Sigmoid colon (tissue), 4 donors: ENCODE data around the gene EFCAB9.

Source experiments
- EP300 ChIP-seq, 4 donors: sonication (generic); formaldehyde crosslinking; IDR thresholded peaks; one replicate each; pipeline ENCODE4 v1.6.1; 2017; ENCODE audit warnings: antibody characterized with exemption in 4 of 4
- POLR2A ChIP-seq, 2 donors: fragments of 450-650 bp; IDR thresholded peaks; one replicate each; pipeline ENCODE4 v1.6.1; 2016; ENCODE audit warnings: antibody characterized with exemption in 2 of 2, mild to moderate bottlenecking in 2 of 2, moderate library complexity in 2 of 2
- POLR2AphosphoS5 ChIP-seq, 4 donors: sonication (generic); formaldehyde crosslinking; IDR thresholded peaks; one replicate each; pipeline ENCODE4 v1.6.1; 2017; ENCODE audit warnings: antibody characterized with exemption in 4 of 4
- TF ChIP-seq, protein P1 (sequence below), 4 experiments: fragments of 450-650 bp in 3 of 4; fragments of 200-600 bp in 1 of 4; IDR thresholded peaks; one replicate each; pipeline ENCODE4 v1.5.1; 2016 to 2019; ENCODE audit warnings: antibody characterized with exemption in 4 of 4, mild to moderate bottlenecking in 3 of 4, moderate library complexity in 2 of 4

DNA sequence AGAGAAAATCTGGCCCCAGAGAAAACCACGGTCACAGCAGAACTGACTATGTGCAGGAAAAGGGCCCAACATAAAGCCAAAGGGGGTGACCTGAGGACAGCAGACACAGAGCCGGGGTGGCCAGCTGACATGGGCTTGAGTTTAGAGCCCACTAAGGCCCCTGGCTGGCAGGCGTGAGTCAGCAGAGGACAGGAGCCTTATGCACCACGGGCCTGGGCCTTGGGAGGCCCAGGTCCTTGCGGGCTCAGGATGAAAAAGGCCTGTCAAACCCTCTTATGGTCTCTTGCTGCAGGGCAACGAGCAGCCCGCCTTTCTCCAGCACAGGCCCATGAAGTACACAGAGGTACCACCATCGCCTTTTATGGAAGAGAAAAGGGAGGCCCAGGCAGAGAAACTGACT is 25.7 kb upstream of the EFCAB9 start:
- TF ChIP-seq EP300 (IDR thresholded peaks at IDR 0.05), result no peak
- no peak for TF ChIP-seq POLR2A (IDR thresholded peaks at IDR 0.05)
- TF ChIP-seq, protein P1, sequence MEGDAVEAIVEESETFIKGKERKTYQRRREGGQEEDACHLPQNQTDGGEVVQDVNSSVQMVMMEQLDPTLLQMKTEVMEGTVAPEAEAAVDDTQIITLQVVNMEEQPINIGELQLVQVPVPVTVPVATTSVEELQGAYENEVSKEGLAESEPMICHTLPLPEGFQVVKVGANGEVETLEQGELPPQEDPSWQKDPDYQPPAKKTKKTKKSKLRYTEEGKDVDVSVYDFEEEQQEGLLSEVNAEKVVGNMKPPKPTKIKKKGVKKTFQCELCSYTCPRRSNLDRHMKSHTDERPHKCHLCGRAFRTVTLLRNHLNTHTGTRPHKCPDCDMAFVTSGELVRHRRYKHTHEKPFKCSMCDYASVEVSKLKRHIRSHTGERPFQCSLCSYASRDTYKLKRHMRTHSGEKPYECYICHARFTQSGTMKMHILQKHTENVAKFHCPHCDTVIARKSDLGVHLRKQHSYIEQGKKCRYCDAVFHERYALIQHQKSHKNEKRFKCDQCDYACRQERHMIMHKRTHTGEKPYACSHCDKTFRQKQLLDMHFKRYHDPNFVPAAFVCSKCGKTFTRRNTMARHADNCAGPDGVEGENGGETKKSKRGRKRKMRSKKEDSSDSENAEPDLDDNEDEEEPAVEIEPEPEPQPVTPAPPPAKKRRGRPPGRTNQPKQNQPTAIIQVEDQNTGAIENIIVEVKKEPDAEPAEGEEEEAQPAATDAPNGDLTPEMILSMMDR (IDR thresholded peaks at IDR 0.05), result no peak
- TF ChIP-seq POLR2AphosphoS5 (IDR thresholded peaks at IDR 0.05), result no peak
